DND-41 (cell line): Measurements from ENCODE around the gene DYDC1.

Source experiments
- ATAC-seq: fragments of 200-7000 bp; cut with Tn5 transposase; 3 replicates; pipeline ENCODE4 v1.9.1; 2021; ENCODE audit warnings: low read depth; ENCODE audit not compliant: insufficient read depth
- DNase-seq: peaks from one replicate; pipeline ENCODE4 v3.0.0-alpha.2; 2020
- H2AFZ ChIP-seq: 2 replicates; pipeline ENCODE4 v1.6.0; 2012; ENCODE audit warnings: low read depth, low read length
- H3K27ac ChIP-seq: 2 replicates; pipeline ENCODE4 v1.5.1; 2012; ENCODE audit warnings: low read length, inconsistent platforms
- H3K27me3 ChIP-seq: fragments of 200-600 bp; sonication (generic); 2 replicates; pipeline ENCODE4 v1.6.0; 2012; ENCODE audit warnings: low read length, mild to moderate bottlenecking, inconsistent platforms; ENCODE audit not compliant: insufficient read depth, poor library complexity
- H3K36me3 ChIP-seq: 2 replicates; pipeline ENCODE4 v1.5.1; 2012; ENCODE audit warnings: low read length, inconsistent platforms; ENCODE audit not compliant: insufficient read depth
- H3K4me1 ChIP-seq: 2 replicates; pipeline ENCODE4 v1.5.1; 2012; ENCODE audit warnings: mild to moderate bottlenecking, low read length; ENCODE audit not compliant: insufficient read depth
- H3K4me2 ChIP-seq: 2 replicates; pipeline ENCODE4 v1.6.0; 2012; ENCODE audit warnings: mild to moderate bottlenecking, moderate library complexity, low read length, inconsistent platforms; ENCODE audit not compliant: insufficient read depth
- H3K4me3 ChIP-seq, 2 experiments: fragments of 200-600 bp in 1 of 2; shearing (Covaris generic) in 1 of 2; 2 replicates each; pipeline ENCODE4 v1.5.1; 2012 to 2016; ENCODE audit warnings: inconsistent platforms in 2 of 2, low read length in 2 of 2, mild to moderate bottlenecking in 2 of 2, low read depth in 1 of 2, moderate library complexity in 1 of 2
- H3K79me2 ChIP-seq: 2 replicates; pipeline ENCODE4 v1.6.0; 2012; ENCODE audit warnings: low read length, inconsistent platforms; ENCODE audit not compliant: insufficient read depth
- H3K9ac ChIP-seq: 2 replicates; pipeline ENCODE4 v1.6.0; 2012; ENCODE audit warnings: low read depth, mild to moderate bottlenecking, inconsistent platforms, low read length, moderate library complexity
- H3K9me3 ChIP-seq: 2 replicates; pipeline ENCODE4 v1.5.1; 2012; ENCODE audit warnings: low read length, moderate library complexity, mild to moderate bottlenecking, inconsistent platforms; ENCODE audit not compliant: insufficient read depth, severe bottlenecking
- H4K20me1 ChIP-seq: 2 replicates; pipeline ENCODE4 v1.6.0; 2012; ENCODE audit warnings: low read length; ENCODE audit not compliant: insufficient read depth
- EZH2 ChIP-seq: IDR thresholded peaks from 3 replicates; pipeline ENCODE4 v1.6.1; 2012; ENCODE audit warnings: borderline replicate concordance, low read depth, mild to moderate bottlenecking, moderate library complexity, low read length, inconsistent platforms; ENCODE audit not compliant: severe bottlenecking
- TF ChIP-seq, protein P1 (sequence below): IDR thresholded peaks from 2 replicates; pipeline ENCODE4 v1.5.1; 2012; ENCODE audit warnings: borderline replicate concordance, low read length, moderate library complexity, mild to moderate bottlenecking; ENCODE audit not compliant: poor library complexity, severe bottlenecking; ENCODE audit errors: extremely low read depth

The DYDC1 gene

DNA sequence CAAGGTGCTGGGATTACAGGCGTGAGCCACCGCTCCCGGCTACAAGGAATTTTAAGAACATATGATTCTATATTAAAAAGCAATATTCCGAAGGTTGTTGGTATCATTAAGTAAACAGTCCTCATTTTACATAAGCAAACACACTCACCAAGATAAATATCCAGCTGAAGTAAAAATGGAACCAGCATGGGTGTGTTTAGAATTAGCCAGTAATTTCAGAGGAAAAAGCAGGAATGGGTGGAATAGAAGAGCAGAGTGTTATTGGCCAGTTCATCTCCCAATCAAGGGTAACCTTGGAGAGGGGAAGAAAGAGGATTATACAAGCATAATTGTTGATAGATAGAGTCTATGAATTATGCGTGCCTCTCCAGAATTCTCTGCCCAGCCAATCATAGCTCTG, 35.4 kb downstream of the DYDC1 start:
- no peak for DNase-seq
- Histone ChIP-seq H3K36me3 (no peaks in the 10 kb centered on the region), H3K79me2 (no peaks in the 10 kb centered on the region), H3K4me1 (no peaks in the 10 kb centered on the region), H4K20me1 (no peaks in the 10 kb centered on the region), H3K27me3 (peaks cover 5% of the 10 kb centered on the region), H3K27ac (no peak overlapping the region), H3K4me3 (no peak overlapping the region), H3K9ac (no peak overlapping the region), H3K4me2 (no peak overlapping the region), H3K9me3 (no peaks in the 10 kb centered on the region), H2AFZ (no peak overlapping the region)
- TF ChIP-seq, protein P1, sequence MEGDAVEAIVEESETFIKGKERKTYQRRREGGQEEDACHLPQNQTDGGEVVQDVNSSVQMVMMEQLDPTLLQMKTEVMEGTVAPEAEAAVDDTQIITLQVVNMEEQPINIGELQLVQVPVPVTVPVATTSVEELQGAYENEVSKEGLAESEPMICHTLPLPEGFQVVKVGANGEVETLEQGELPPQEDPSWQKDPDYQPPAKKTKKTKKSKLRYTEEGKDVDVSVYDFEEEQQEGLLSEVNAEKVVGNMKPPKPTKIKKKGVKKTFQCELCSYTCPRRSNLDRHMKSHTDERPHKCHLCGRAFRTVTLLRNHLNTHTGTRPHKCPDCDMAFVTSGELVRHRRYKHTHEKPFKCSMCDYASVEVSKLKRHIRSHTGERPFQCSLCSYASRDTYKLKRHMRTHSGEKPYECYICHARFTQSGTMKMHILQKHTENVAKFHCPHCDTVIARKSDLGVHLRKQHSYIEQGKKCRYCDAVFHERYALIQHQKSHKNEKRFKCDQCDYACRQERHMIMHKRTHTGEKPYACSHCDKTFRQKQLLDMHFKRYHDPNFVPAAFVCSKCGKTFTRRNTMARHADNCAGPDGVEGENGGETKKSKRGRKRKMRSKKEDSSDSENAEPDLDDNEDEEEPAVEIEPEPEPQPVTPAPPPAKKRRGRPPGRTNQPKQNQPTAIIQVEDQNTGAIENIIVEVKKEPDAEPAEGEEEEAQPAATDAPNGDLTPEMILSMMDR: no peak
- TF ChIP-seq EZH2: no peak
- ATAC-seq: no peak

DNA sequence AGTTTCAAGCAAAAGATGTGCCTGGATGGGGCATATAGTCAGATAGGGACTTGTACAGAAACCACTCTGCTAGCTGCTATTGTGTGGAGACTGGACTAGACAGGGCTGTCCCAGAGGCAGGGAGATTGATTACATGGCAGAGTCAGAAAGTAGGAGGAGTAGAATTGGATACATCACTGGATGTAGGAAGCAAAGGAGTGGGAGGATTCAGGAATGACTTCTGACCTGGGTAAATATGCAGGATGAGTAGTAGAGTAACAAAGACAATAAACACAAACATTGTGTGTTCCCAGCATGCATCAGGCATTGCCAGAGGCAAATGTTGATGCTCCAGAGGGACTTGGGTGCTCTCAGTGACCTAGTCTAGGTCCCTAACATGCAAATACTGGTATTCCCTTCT, 36.2 kb downstream of the DYDC1 start:
- no peak for ATAC-seq
- H3K9me3 ChIP-seq: no peaks in the 10 kb centered on the region
- no peak overlapping the region; the same call in 1 of the 2 replicates for H2AFZ ChIP-seq
- DNase-seq: no peak
- TF ChIP-seq, protein P1: no peak
- TF ChIP-seq EZH2: no peak
- no peak overlapping the region for H3K27ac ChIP-seq
- H3K4me1 ChIP-seq: no peaks in the 10 kb centered on the region
- peaks cover 5% of the 10 kb centered on the region for H3K27me3 ChIP-seq
- no peak overlapping the region for H3K9ac ChIP-seq
- no peak overlapping the region for H3K4me2 ChIP-seq
- H3K36me3 ChIP-seq: no peaks in the 10 kb centered on the region
- H3K4me3 ChIP-seq: no peak overlapping the region
- H3K79me2 ChIP-seq: no peaks in the 10 kb centered on the region
- no peaks in the 10 kb centered on the region for H4K20me1 ChIP-seq

DNA sequence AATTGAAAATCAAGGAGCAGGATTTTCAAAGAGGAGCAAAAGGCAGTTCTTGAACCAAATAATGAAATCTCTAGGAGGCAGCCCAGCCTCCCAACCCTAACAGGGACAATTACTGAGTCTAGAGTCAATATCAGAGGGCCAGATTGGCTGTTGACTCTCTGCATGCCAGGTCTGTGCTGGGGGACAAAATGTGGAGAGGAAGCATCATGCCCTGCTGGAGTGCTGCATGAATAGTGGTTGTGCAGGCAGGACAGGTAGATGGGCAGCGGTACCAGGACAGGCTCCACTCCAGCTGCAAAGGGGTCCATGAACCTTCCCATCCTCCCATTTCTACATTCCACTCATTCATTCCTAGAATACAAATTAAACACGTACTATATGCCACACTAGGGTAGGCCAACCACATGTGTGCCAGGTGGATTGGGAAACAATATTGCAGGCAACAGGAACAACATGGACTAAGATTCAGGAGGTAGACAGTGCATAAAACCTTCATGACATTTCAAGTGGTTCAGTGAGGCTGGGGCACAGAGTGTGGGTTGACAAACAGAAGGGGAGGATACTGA, 36.7 kb downstream of the DYDC1 start:
- H2AFZ ChIP-seq: no peak overlapping the region
- H3K9ac ChIP-seq: no peak overlapping the region
- H3K27ac ChIP-seq: no peak overlapping the region
- no peak overlapping the region for H3K4me3 ChIP-seq
- no peaks in the 10 kb centered on the region for H3K36me3 ChIP-seq
- H4K20me1 ChIP-seq: no peaks in the 10 kb centered on the region
- no peaks in the 10 kb centered on the region for H3K9me3 ChIP-seq
- H3K4me2 ChIP-seq: no peak overlapping the region
- H3K4me1 ChIP-seq: no peaks in the 10 kb centered on the region
- DNase-seq (no peak), ATAC-seq (no peak)
- H3K27me3 ChIP-seq: peaks cover 5% of the 10 kb centered on the region
- TF ChIP-seq, protein P1: no peak
- no peak for TF ChIP-seq EZH2
- H3K79me2 ChIP-seq: no peaks in the 10 kb centered on the region
